VCaP (cell line): ENCODE data around the gene ASH1L.
"Not testable (repeated sequence)": the region's sequence is repeated elsewhere in the genome, so short reads cannot be mapped to it uniquely, and the experiment has no call there.

Experiments
- H3K27ac ChIP-seq: fragments of 450-650 bp; 2 replicates; pipeline ENCODE4 v1.5.1; 2017
- CTCF ChIP-seq: fragments of 450-650 bp; conservative IDR thresholded peaks from 2 replicates; pipeline ENCODE4 v1.5.1; 2017; ENCODE audit warnings: mild to moderate bottlenecking, moderate library complexity

Gene ASH1L

GRCh38 chr1:155457266-155457665, 105.3 kb downstream of the ASH1L start:
- no peak for TF ChIP-seq CTCF
- H3K27ac ChIP-seq: no peak overlapping the region

GRCh38 chr1:155455588-155456195, 106.9 kb downstream of the ASH1L start:
- H3K27ac ChIP-seq: no peak overlapping the region
- no peak for TF ChIP-seq CTCF

GRCh38 chr1:155454096-155454495, 108.5 kb downstream of the ASH1L start:
- no peak for TF ChIP-seq CTCF
- no peak overlapping the region for H3K27ac ChIP-seq

GRCh38 chr1:155453141-155453540, 109.5 kb downstream of the ASH1L start:
- no peak for TF ChIP-seq CTCF

GRCh38 chr1:155451199-155451598, 111.4 kb downstream of the ASH1L start:
- no peak for TF ChIP-seq CTCF
- H3K27ac ChIP-seq: no peak overlapping the region

More at GRCh38 chr1:155453141-155453540, 109.5 kb downstream of the ASH1L start:
- H3K27ac ChIP-seq: no peak overlapping the region

- not testable (repeated sequence) for H3K27ac ChIP-seq
These were observed 120.2 kb downstream of the ASH1L start for GRCh38 chr1:155442431-155442830.

- H3K27ac ChIP-seq: no peak overlapping the region
- no peak for TF ChIP-seq CTCF
These were observed 125.2 kb downstream of the ASH1L start for GRCh38 chr1:155437405-155437804.

GRCh38 chr1:155433831-155434389, 128.7 kb downstream of the ASH1L start:
- H3K27ac ChIP-seq: not testable (repeated sequence)

GRCh38 chr1:155433128-155433830, 129.3 kb downstream of the ASH1L start:
- H3K27ac ChIP-seq: not testable (repeated sequence)
